ENCODE measurements around the gene C2CD3.

DNA sequence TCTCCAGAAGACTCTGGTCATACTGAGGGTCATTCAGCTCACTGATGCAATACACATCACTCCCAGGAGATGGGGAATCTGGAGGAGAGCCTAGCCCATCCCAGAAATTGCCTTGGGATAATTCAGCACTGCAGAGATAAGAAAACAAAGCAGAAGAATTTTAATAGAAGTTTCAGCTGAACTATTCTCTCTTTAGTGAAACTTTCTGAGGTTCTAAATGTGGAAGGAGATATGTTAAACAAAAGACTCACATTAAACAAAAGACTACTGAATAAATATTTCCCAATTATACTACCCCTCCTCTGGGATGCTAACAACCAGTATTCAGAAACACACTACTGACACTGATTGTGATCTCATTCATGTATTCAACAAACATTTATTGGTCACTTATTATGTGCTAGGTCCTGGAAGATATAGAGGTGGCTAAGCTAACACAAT is 47.8 kb downstream of the C2CD3 start:
- TF ChIP-seq POLR2A (IDR thresholded peaks at IDR 0.05) = no peak
- TF ChIP-seq, protein P1, sequence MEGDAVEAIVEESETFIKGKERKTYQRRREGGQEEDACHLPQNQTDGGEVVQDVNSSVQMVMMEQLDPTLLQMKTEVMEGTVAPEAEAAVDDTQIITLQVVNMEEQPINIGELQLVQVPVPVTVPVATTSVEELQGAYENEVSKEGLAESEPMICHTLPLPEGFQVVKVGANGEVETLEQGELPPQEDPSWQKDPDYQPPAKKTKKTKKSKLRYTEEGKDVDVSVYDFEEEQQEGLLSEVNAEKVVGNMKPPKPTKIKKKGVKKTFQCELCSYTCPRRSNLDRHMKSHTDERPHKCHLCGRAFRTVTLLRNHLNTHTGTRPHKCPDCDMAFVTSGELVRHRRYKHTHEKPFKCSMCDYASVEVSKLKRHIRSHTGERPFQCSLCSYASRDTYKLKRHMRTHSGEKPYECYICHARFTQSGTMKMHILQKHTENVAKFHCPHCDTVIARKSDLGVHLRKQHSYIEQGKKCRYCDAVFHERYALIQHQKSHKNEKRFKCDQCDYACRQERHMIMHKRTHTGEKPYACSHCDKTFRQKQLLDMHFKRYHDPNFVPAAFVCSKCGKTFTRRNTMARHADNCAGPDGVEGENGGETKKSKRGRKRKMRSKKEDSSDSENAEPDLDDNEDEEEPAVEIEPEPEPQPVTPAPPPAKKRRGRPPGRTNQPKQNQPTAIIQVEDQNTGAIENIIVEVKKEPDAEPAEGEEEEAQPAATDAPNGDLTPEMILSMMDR (IDR thresholded peaks at IDR 0.05 in 8 of 11, conservative IDR thresholded peaks at IDR 0.05 in 3 of 11) = no peak
- no peak for TF ChIP-seq POLR2AphosphoS5 (IDR thresholded peaks at IDR 0.05)
